Stomach (tissue), 9 donors: ENCODE measurements around the gene BICD1. TPM values are rescaled to one million over a fixed set of nuclear protein-coding genes. Genes with fewer than 3 reads are reported as not detected.
A peak's percentile ranks its signal among the peaks of the same experiment; 100 is the strongest.

Experiments used
- DNase-seq, 2 donors: peaks; one replicate each; pipeline versions ENCODE4 v3.0.0 to v3.0.0-alpha.2; 2013 to 2019
- H3K27ac ChIP-seq, 5 donors: fragments of 200-600 bp in 4 of 5; sonication (generic) in 4 of 5; one replicate each; pipeline ENCODE4 v1.5.1; 2013 to 2019; ENCODE audit warnings: mild to moderate bottlenecking in 1 of 5, moderate library complexity in 1 of 5
- H3K27me3 ChIP-seq, 3 donors: fragments of 200-600 bp; sonication (generic); one replicate each; pipeline ENCODE4 v1.5.1; 2017 to 2019; ENCODE audit warnings: mixed run types in 1 of 3
- H3K36me3 ChIP-seq, 4 donors: fragments of 200-600 bp; sonication (generic); 1 replicate in 3 of 4; 2 replicates in 1 of 4; pipeline ENCODE4 v1.5.1; 2016 to 2019
- H3K4me1 ChIP-seq, 4 donors: fragments of 200-600 bp; sonication (generic); one replicate each; pipeline ENCODE4 v1.5.1; 2016 to 2019
- H3K4me3 ChIP-seq, 4 donors: fragments of 200-600 bp; sonication (generic) in 3 of 4; one replicate each; pipeline ENCODE4 v1.5.1; 2016 to 2019; ENCODE audit warnings: mild to moderate bottlenecking in 1 of 4
- H3K9me3 ChIP-seq, 4 donors: fragments of 200-600 bp; sonication (generic); one replicate each; pipeline ENCODE4 v1.5.1; 2016 to 2019
- EP300 ChIP-seq: sonication (generic); formaldehyde crosslinking; IDR thresholded peaks from one replicate; pipeline ENCODE4 v1.6.1; 2017; ENCODE audit warnings: antibody characterized with exemption
- POLR2A ChIP-seq, 4 donors: fragments of 450-650 bp; IDR thresholded peaks; one replicate each; pipeline ENCODE4 v1.6.1; 2016; ENCODE audit warnings: antibody characterized with exemption in 4 of 4, control low read depth in 2 of 4, mild to moderate bottlenecking in 1 of 4, moderate library complexity in 1 of 4
- POLR2AphosphoS5 ChIP-seq, 3 donors: sonication (generic); formaldehyde crosslinking; IDR thresholded peaks; one replicate each; pipeline ENCODE4 v1.6.1; 2016; ENCODE audit warnings: antibody characterized with exemption in 3 of 3
- WGBS, 5 donors: extraction: QIAGEN DNeasy Blood & Tissue Kit in 3 of 5; methylation state at CpG; one replicate each; pipeline versions ENCODE4 v1.1.5 to v1.1.7; 2013 to 2018; 5-methylcytosine and 5-hydroxymethylcytosine counted together
- intact Hi-C: fragments of 100-400 bp; cut with DNase I; formaldehyde crosslinking; loops from one replicate; pipeline ENCODE4 v1.15.1; 2023; ENCODE audit warnings: low total_unique reads
- polyA plus RNA-seq, 3 donors: library from polyadenylated mRNA; stranded (reverse); fragments of 200-250 nt; gene quantifications; one replicate each; pipeline ENCODE4 v1.2.3, GENCODE V29; 2013
- total RNA-seq, 5 donors: library from RNA; depleted of rRNA; stranded (reverse); fragments of >200 nt; gene quantifications; one replicate each; pipeline versions ENCODE4 v1.1.0 to v1.2.3, GENCODE V29; 2014 to 2016
- TF ChIP-seq, protein P1 (sequence below), 7 experiments: fragments of 450-650 bp in 4 of 7; fragments of 200-600 bp in 3 of 7; sonication (generic) in 3 of 7; IDR thresholded peaks; one replicate each; pipeline ENCODE4 v1.5.1; 2016 to 2019; ENCODE audit warnings: antibody characterized with exemption in 7 of 7, control low read depth in 2 of 7, mild to moderate bottlenecking in 1 of 7
- donor health status: healthy with polysubstance abuse.
- donor health status: Bipolar disorder and iron deficiency.
- donor health status: healthy.

BICD1 gene
- total and polyA plus RNA-seq, 8 donors, result 1.6 to 17.3 (median 2.1) TPM

DNA sequence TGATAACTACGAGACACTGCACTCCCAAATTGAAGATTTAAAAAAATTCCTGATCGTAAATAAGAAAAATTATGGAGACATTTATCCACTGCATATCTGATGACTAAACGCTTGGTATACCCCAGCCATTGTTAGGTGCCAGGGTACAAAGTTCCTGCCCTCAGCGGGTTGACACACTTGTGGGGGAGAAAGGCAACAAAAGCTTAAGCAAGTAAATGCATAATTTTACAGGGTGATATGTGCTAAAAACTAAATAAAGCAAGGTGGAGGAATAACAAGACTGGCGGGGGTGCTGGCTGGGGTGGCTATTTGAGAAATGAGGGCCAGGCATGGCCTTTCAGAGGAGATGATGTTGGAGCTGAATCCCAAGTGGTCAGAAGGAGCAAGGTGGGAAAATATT is 25.0 kb downstream of the BICD1 start:
- no peaks in the 10 kb centered on the region for H3K36me3 ChIP-seq
- WGBS, 5 donors, result 82 to 90% (median 88%) methylated on average over 5 of the region's 5 CpGs
- H3K9me3 ChIP-seq, result no peaks in the 10 kb centered on the region
- H3K27ac ChIP-seq, result no peak overlapping the region
- no peaks in the 10 kb centered on the region for H3K27me3 ChIP-seq
- no peak for TF ChIP-seq POLR2AphosphoS5 (IDR thresholded peaks at IDR 0.05)
- TF ChIP-seq EP300, result no peak
- TF ChIP-seq, protein P1, sequence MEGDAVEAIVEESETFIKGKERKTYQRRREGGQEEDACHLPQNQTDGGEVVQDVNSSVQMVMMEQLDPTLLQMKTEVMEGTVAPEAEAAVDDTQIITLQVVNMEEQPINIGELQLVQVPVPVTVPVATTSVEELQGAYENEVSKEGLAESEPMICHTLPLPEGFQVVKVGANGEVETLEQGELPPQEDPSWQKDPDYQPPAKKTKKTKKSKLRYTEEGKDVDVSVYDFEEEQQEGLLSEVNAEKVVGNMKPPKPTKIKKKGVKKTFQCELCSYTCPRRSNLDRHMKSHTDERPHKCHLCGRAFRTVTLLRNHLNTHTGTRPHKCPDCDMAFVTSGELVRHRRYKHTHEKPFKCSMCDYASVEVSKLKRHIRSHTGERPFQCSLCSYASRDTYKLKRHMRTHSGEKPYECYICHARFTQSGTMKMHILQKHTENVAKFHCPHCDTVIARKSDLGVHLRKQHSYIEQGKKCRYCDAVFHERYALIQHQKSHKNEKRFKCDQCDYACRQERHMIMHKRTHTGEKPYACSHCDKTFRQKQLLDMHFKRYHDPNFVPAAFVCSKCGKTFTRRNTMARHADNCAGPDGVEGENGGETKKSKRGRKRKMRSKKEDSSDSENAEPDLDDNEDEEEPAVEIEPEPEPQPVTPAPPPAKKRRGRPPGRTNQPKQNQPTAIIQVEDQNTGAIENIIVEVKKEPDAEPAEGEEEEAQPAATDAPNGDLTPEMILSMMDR (IDR thresholded peaks at IDR 0.05), result no peak
- no peak for TF ChIP-seq POLR2A (IDR thresholded peaks at IDR 0.05)
- H3K4me1 ChIP-seq, result peaks cover 0 to 10% (median 4%) of the 10 kb centered on the region in 4 donors
- intact Hi-C loops, result no loop called here
- no peak overlapping the region for H3K4me3 ChIP-seq
- no peak for DNase-seq

DNA sequence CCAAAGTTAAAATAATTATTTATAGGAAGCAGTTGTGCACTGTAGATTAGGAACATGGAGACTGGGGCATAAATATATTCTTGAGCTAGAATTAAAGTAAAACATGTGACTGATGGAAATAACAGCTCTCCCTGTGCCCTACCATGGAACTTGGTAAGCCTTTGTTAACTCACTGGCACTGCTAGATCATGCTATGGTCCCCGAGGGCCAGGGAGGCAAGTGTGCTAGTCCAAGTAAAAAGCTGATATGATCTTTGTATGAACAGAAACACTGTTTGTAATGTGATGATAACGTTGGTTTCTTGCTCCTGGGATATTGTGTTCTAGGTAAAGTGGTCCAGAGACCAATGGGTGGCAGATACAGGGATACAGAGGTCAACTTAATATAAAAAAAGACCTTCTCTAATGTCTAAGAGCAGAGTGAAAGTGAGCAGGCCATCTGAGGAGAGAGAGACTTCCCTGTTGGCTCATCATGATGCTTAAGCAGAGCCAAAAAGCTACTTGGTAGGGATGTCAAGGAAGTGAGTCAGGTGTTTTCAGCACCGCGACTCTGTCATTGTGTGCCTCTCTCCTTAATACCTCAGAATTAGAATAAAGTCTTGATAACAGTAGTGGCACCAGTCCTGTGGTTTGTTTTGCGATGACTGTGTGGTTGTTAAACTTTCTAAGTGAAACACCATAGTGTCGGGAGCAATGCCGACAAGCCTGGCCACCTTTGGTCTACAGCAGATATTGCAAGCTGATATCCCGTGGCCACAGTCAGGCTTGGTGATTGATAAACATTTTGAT is 27.6 kb downstream of the BICD1 start:
- TF ChIP-seq EP300, result no peak
- peak in 1 of 3 donors; percentile 52 for TF ChIP-seq POLR2AphosphoS5 (IDR thresholded peaks at IDR 0.05)
- peak overlapping the region in 4 of 5 donors; percentile 10 to 75 (median 44) for H3K27ac ChIP-seq
- no peaks in the 10 kb centered on the region for H3K36me3 ChIP-seq
- no peaks in the 10 kb centered on the region for H3K27me3 ChIP-seq
- peaks cover 0 to 16% (median 7%) of the 10 kb centered on the region in 4 donors for H3K4me1 ChIP-seq
- no peak for DNase-seq
- WGBS, 5 donors, result 27 to 47% (median 41%) methylated on average over 8 of the region's 8 CpGs
- H3K4me3 ChIP-seq, result no peak overlapping the region
- intact Hi-C loops, result no loop called here
- H3K9me3 ChIP-seq, result no peaks in the 10 kb centered on the region

DNA sequence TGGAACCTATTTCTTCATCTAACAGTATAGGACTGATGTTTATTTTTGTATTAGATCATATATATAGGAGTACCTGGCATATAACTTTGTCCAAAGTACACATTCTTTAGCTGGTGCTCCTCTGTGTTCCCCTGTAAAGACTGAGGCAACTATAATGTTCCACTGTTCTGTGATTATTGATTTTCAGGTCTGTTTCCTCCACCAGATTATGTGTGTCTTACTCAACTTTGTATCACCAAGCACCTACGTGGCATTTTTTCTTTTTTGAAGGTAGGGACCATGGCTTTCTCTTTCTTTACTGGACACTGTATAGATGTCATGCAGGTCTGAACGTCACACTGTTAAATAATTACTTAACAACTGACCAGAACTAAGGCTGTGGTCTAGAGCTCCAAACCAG is 29.3 kb downstream of the BICD1 start:
- Histone ChIP-seq H3K4me1 (peaks cover 0 to 25% (median 16%) of the 10 kb centered on the region in 4 donors), H3K27me3 (no peaks in the 10 kb centered on the region), H3K4me3 (no peak overlapping the region), H3K36me3 (no peaks in the 10 kb centered on the region), H3K9me3 (no peaks in the 10 kb centered on the region), H3K27ac (no peak overlapping the region)
- DNase-seq, result no peak
- TF ChIP-seq POLR2A (IDR thresholded peaks at IDR 0.05) (no peak), POLR2AphosphoS5 (IDR thresholded peaks at IDR 0.05) (no peak), EP300 (no peak)
- TF ChIP-seq, protein P1 (IDR thresholded peaks at IDR 0.05), result no peak
- intact Hi-C loops, result no loop called here
- 55 to 76% (median 63%) methylated on average over 2 of the region's 2 CpGs for WGBS, 5 donors

DNA sequence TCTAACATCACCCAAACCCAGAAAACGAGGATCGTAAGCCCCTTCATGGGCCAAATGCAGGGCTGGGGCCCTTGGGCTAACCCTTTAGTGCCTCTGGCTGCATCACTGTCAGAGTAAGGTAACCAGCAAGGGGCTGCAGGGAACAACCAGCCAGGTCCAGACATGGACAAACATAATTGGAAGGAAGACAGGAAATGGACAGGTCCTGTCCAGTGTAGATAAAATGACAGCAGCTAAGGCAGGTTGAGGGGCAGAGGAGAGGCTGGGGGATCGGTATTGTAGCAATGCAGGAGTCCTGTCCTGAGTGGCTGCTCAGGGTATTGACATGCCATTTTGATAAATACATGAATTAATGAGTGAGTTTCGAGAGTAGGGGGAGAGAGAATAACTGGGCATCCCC is 29.8 kb downstream of the BICD1 start:
- Histone ChIP-seq H3K4me3 (no peak overlapping the region), H3K27me3 (no peaks in the 10 kb centered on the region), H3K4me1 (peaks cover 0 to 25% (median 16%) of the 10 kb centered on the region in 4 donors), H3K36me3 (no peaks in the 10 kb centered on the region), H3K27ac (no peak overlapping the region), H3K9me3 (no peaks in the 10 kb centered on the region)
- intact Hi-C loops, result no loop called here
- 73 to 95% (median 83%) methylated on average over 4 of the region's 4 CpGs for WGBS, 5 donors
- TF ChIP-seq, protein P1 (IDR thresholded peaks at IDR 0.05), result no peak
- TF ChIP-seq POLR2A (IDR thresholded peaks at IDR 0.05) (no peak), EP300 (no peak), POLR2AphosphoS5 (IDR thresholded peaks at IDR 0.05) (no peak)
- DNase-seq, result no peak

DNA sequence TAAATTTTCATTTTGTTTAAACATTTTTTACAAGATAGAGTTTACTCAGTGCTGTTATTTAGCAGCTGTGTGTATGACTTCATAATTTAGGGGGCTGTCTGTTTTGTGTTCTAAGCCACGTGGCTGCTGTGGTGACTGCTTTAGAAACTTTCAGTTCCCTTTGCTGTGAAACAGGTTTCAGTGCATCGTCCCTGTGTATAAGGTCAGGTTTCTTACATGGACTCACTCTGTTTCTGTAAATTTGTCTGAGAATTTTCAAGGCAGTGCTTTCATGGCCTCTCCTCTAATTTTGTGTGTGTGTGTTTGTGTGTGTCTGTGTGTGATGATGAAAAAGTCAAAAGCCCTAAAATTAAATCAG is 32.4 kb downstream of the BICD1 start:
- intact Hi-C loops, result no loop called here
- WGBS, 5 donors, result 6 to 23% (median 14%) methylated on average over 2 of the region's 2 CpGs
- Histone ChIP-seq H3K27me3 (no peaks in the 10 kb centered on the region), H3K36me3 (no peaks in the 10 kb centered on the region), H3K4me1 (peaks cover 0 to 23% (median 14%) of the 10 kb centered on the region in 4 donors), H3K27ac (peak overlapping the region in 3 of 5 donors; percentile 48 to 68 (median 58)), H3K9me3 (no peaks in the 10 kb centered on the region), H3K4me3 (peak overlapping the region; percentile 29 to 51 (median 38))
- TF ChIP-seq POLR2A (IDR thresholded peaks at IDR 0.05), result no peak
- TF ChIP-seq EP300, result no peak
- no peak for TF ChIP-seq POLR2AphosphoS5 (IDR thresholded peaks at IDR 0.05)
- TF ChIP-seq, protein P1 (IDR thresholded peaks at IDR 0.05), result no peak
- DNase-seq, result peak in 1 of 2 donors; percentile 83
